HK-2 (cell line): ENCODE data around the gene IVD.

Experiments used
- DNase-seq: peaks from one replicate; pipeline ENCODE4 v3.0.0-alpha.2; 2018; ENCODE audit not compliant: unreplicated experiment

The IVD gene

GRCh38 chr15:40414816-40415215 lies 9.2 kb downstream of the IVD start:
- DNase-seq: no peak

- DNase-seq: no peak
Observed at GRCh38 chr15:40415226-40415625, 9.6 kb downstream of the IVD start.

- DNase-seq: no peak
Observed at GRCh38 chr15:40416056-40416455, 10.5 kb downstream of the IVD start.

- no peak for DNase-seq
Observed at GRCh38 chr15:40418126-40418525, 12.5 kb downstream of the IVD start.

GRCh38 chr15:40420071-40420713 lies 14.6 kb downstream of the IVD start:
- DNase-seq: no peak

GRCh38 chr15:40420793-40421192 lies 15.2 kb downstream of the IVD start:
- no peak for DNase-seq

- DNase-seq: no peak
Observed at GRCh38 chr15:40421246-40422157, 15.9 kb downstream of the IVD start.

GRCh38 chr15:40424483-40425115 lies 19.0 kb downstream of the IVD start:
- DNase-seq: no peak

- no peak for DNase-seq
Observed at GRCh38 chr15:40425681-40426080, 20.1 kb downstream of the IVD start.

- no peak for DNase-seq
Observed at GRCh38 chr15:40427188-40427587, 21.6 kb downstream of the IVD start.

- DNase-seq: no peak
Observed at GRCh38 chr15:40428185-40428584, 22.6 kb downstream of the IVD start.

- no peak for DNase-seq
Observed at GRCh38 chr15:40429068-40429710, 23.6 kb downstream of the IVD start.

GRCh38 chr15:40430271-40430805 lies 24.7 kb downstream of the IVD start:
- no peak for DNase-seq

GRCh38 chr15:40435023-40435709 lies 29.6 kb downstream of the IVD start:
- no peak for DNase-seq

GRCh38 chr15:40435710-40436089 lies 30.1 kb downstream of the IVD start:
- no peak for DNase-seq

- no peak for DNase-seq
Observed at GRCh38 chr15:40436116-40436891, 30.7 kb downstream of the IVD start.

- DNase-seq: no peak
Observed at GRCh38 chr15:40436892-40437751, 31.5 kb downstream of the IVD start.

GRCh38 chr15:40437752-40438687 lies 32.4 kb downstream of the IVD start:
- no peak for DNase-seq

- DNase-seq: no peak
Observed at GRCh38 chr15:40438712-40439111, 33.1 kb downstream of the IVD start.
